ENCODE data around the gene IGSF10.

DNA sequence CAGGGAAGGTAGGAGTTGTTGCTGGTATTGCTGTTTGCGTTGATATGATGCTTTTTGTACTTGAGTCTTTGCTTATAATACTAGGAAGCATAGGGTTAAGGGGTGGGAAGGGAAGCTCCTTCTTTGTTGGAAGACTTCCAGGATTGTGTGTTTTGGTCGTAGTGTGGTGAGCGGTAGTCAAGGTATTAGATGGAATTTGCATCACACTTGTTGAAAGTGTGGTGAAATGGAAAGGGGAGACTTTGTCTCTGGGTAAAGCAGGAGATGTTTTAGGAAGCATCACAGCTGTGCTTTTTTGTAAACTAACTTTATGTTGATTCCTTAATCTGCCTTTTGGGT is 14.9 kb downstream of the IGSF10 start:
- TF ChIP-seq CTCF (conservative IDR thresholded peaks at IDR 0.05; ENCODE audit: low read depth, low read length), result no peak
- TF ChIP-seq EZH2phosphoT487 (IDR thresholded peaks at IDR 0.05; ENCODE audit: borderline replicate concordance, low read length), result no peak
